ENCODE data around the gene ACAP3.

DNA sequence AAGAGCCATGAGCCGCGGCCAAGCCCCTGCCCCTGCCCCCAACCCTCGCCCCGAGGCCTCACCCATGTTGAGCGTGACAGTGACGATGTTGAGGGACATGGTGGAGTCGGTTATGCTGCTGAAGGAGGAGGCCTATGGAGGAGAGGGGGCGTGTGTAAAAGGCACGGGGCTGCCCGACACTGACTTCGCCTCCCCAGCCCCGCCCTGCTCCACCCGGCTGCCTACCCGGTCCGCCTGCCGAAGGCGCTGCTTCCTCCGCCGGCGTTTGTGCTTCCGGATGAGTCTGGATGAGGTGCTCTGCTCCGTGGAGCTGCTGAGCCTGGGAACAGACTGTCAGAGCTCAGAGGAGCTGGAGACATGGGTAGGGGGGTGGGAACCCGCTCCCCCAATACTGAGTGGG, 32.5 kb upstream of the ACAP3 start:
- TF ChIP-seq EZH2 (IDR thresholded peaks at IDR 0.05) (no peak), POLR2AphosphoS5 (IDR thresholded peaks at IDR 0.05; ENCODE audit: borderline replicate concordance, low read depth, low read length) (no peak), FOXP2 (optimal IDR thresholded peaks at IDR 0.05; ENCODE audit: control extremely low read depth, extremely low read length, insufficient read depth) (no peak)
